ENCODE data around the gene ARVCF.

- TF ChIP-seq ZNF609 (CRISPR knock-in tag; IDR thresholded peaks at IDR 0.05; ENCODE audit: borderline replicate concordance) (no peak), MITF (IDR thresholded peaks at IDR 0.05) (no peak), SRSF9 (IDR thresholded peaks at IDR 0.05; ENCODE audit: borderline replicate concordance, low read depth, low read length) (no peak), CEBPG (CRISPR knock-in tag; IDR thresholded peaks at IDR 0.05) (no peak), CEBPG (tag; conservative IDR thresholded peaks at IDR 0.05 in 1 of 2, IDR thresholded peaks at IDR 0.05 in 1 of 2) (no peak), YY1 (IDR thresholded peaks at IDR 0.05; ENCODE audit: borderline replicate concordance in 1 of 3, control insufficient read depth in 1 of 3, extremely low read depth in 1 of 3, insufficient read depth in 3 of 3, insufficient read length in 1 of 3, insufficient replicate concordance in 2 of 3, low read depth in 1 of 3, low read length in 2 of 3) (no peak), RBM17 (IDR thresholded peaks at IDR 0.05; ENCODE audit: borderline replicate concordance, low read depth, low read length) (no peak), EZH2 (IDR thresholded peaks at IDR 0.05; ENCODE audit: borderline replicate concordance, low read depth, low read length) (no peak), SIN3B (IDR thresholded peaks at IDR 0.05; ENCODE audit: low read depth) (no peak)
These were observed 26.4 kb downstream of the ARVCF start for GRCh38 chr22:19990188-19990587.

All from K562 (cell line).